ENCODE measurements around the gene BTNL9. TPM values are rescaled to one million over a fixed set of nuclear protein-coding genes. Genes with fewer than 3 reads are reported as not detected.
A peak's percentile ranks its signal among the peaks of the same experiment; 100 is the strongest.
"Not testable (repeated sequence)": the region's sequence is repeated elsewhere in the genome, so short reads cannot be mapped to it uniquely, and the experiment has no call there.

Gene BTNL9
- polyA plus RNA-seq, 4 donors: 4.2 to 10.0 (median 7.4) TPM

DNA sequence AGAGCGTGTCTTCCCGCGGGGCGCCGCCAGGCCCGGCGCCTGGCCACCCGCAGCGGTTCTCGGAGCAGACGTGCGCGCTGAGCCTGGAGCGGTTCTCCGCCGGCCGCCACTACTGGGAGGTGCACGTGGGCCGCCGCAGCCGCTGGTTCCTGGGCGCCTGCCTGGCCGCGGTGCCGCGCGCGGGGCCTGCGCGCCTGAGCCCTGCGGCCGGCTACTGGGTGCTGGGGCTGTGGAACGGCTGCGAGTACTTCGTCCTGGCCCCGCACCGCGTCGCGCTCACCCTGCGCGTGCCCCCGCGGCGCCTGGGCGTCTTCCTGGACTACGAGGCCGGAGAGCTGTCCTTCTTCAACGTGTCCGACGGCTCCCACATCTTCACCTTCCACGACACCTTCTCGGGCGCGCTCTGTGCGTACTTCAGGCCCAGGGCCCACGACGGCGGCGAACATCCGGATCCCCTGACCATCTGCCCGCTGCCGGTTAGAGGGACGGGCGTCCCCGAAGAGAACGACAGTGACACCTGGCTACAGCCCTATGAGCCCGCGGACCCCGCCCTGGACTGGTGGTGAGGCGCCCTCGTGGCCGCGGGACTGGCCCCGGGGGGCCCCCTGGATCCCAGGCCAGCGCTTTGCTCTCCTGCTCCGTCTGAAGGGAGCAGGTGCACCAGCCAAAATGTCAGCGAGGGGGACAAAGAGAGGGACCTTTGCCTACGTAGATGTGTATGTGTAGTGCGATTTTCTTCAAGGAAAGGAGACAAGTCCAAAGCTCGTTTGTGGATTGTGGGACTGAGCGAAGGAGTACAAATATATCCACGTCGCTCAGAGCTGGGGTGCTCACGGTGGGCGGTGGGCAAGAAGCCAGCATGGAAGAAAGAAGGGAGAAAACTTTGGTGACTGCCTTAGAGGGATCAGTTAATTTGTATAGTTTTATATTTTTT, 19.5 kb downstream of the BTNL9 start:
- no peak for DNase-seq (ENCODE audit: low read depth in 4 of 4, low spot score in 3 of 4)

GRCh38 chr5:181060231-181060590, 20.1 kb downstream of the BTNL9 start:
- DNase-seq (ENCODE audit: low read depth in 4 of 4, low spot score in 3 of 4): no peak

GRCh38 chr5:181060924-181061323, 20.9 kb downstream of the BTNL9 start:
- DNase-seq (ENCODE audit: low read depth in 4 of 4, low spot score in 3 of 4): no peak

DNA sequence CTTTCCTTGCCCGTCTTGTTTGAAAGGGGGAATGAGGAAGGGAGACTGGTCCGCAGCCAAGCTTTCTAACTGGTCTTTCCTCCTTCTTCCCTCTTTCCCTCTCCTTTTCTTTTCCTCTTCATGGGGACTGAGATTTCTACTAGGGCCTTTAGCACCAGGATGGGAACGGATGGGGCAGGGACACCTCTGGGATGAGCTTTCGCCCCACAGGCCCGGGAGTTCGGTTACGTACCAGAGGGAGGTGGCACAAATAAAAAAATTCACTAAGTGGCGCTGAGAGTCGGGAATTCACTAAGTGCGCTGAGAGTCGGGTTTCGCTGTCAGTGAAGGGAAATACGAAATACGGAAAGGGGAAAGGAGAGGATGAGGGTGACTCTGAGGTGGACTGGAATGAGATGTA, 21.6 kb downstream of the BTNL9 start:
- no peak for DNase-seq (ENCODE audit: low read depth in 4 of 4, low spot score in 3 of 4)

GRCh38 chr5:181062631-181063030, 22.6 kb downstream of the BTNL9 start:
- DNase-seq (ENCODE audit: low read depth in 4 of 4, low spot score in 3 of 4): no peak

- DNase-seq (ENCODE audit: low read depth in 4 of 4, low spot score in 3 of 4): no peak
Observed at GRCh38 chr5:181063514-181063913, 23.4 kb downstream of the BTNL9 start.

DNA sequence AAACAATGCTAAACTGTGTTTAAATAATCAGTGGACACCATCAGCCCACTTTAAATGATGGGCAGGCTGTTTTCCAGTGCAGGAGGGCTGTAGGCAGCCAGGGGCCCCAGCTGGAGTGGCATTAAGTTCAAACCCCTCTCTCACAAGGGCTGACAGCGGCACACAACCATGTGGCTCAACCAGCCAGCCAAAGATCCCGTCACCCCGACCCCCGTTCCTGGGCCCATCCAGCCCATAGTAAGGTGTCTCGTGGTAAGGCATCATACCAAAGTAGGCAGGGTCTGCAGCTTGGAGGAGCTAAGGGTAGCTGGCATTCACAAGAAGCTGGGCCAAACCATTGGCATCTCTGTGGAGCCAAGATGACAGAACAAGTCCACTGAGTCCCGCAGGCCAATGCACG, 24.9 kb downstream of the BTNL9 start:
- no peak for DNase-seq (ENCODE audit: low read depth in 4 of 4, low spot score in 3 of 4)

GRCh38 chr5:181069767-181070491, 29.9 kb downstream of the BTNL9 start:
- no peak for DNase-seq (ENCODE audit: low read depth in 4 of 4, low spot score in 3 of 4)

GRCh38 chr5:181070523-181070922, 30.5 kb downstream of the BTNL9 start:
- DNase-seq (ENCODE audit: low read depth in 4 of 4, low spot score in 3 of 4): no peak

- DNase-seq (ENCODE audit: low read depth in 4 of 4, low spot score in 3 of 4): no peak
Observed at GRCh38 chr5:181071257-181071656, 31.2 kb downstream of the BTNL9 start.

GRCh38 chr5:181076920-181077319, 36.9 kb downstream of the BTNL9 start:
- DNase-seq (ENCODE audit: low read depth in 4 of 4, low spot score in 3 of 4): no peak

- no peak for DNase-seq (ENCODE audit: low read depth in 4 of 4, low spot score in 3 of 4)
Observed at GRCh38 chr5:181081989-181082388, 41.9 kb downstream of the BTNL9 start.

DNA sequence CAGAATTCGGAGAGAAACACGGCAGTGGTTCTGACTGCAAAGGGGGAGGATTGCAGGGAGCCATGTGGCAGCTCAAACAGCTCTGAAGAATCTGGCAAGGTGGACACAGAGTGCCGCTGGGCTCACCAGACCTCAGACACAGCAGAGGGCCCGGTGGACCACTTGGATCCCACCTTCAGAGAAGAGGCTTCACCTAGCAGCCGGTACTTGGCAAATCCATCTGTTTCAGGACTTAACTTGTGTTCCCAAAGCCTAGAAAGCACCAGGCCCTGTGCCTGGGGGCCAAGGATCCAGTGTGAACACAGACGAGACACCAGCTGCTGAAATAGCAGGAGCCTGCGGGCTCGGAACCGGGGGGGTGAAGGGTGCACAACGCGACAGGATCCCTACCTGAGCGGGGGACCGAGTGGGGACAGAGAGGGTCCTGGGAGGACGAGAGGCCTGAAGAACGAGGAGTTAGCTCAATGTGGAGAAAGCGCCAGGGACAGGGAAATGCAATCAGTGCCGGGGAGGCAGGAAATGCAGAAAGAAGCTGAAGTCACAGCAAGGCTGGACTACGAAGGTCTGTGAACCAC, 44.6 kb downstream of the BTNL9 start:
- DNase-seq (ENCODE audit: low read depth in 4 of 4, low spot score in 3 of 4): no peak

DNA sequence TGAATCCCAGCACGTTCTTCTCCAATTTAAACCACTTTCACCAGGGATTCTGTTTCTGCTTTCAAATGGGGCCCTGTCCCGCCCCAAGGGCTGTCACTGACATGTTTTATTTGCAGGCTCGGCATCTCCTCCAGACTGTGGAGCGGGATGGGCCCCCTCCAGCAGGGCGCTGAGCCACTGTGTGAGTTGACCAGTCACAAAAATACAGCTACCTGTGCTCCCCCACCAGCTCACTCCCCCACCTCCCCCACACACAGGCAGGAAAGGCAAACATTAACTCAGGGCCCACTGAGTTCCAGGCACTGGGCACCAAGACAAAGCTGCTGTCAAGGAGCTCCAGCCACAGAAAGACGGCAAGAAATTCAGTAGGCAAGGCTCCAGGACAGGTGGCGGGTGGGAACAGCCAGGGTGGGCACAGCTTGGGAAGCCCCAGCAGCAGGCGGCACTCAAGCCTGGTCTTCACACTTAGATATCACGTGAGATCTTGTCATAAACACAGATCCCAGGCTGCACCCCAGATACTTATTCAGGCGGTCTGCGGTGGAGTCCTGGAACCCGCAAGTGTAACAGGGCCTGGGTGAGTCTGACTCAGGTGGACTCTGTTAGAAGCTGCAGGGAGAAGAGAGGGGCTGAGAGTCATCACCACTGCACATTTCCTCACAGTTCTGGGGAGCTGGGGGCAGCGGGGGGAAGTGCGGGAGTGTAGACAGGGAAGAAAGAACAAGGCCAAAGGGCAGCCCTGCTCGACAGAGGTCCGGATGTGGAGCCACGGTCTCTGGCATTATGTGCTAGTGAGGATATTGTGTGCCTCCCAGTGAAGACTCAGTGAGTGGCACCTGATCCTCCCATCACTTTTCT, 46.2 kb downstream of the BTNL9 start:
- peak in 2 of 4 donors; percentile 41 to 49 for DNase-seq (ENCODE audit: low read depth in 4 of 4, low spot score in 3 of 4)

DNA sequence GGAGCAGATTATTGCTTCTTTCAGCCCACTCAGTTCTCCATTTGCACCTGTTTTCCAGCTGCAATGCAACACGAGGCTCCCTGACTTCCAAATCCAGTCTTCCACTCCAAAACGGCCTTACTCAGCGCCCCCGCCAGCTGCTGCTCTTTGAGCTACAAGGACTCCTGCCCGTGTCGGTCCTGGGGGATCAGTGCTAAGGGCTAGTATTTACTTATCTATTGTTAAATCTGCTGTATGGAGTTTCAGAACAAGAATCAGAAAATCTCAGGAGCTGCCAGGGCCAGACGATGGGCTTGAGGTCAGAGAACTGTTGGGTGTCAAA, 46.8 kb downstream of the BTNL9 start:
- no peak for DNase-seq (ENCODE audit: low read depth in 4 of 4, low spot score in 3 of 4)

GRCh38 chr5:181087309-181087708, 47.2 kb downstream of the BTNL9 start:
- DNase-seq (ENCODE audit: low read depth in 4 of 4, low spot score in 3 of 4): no peak

DNA sequence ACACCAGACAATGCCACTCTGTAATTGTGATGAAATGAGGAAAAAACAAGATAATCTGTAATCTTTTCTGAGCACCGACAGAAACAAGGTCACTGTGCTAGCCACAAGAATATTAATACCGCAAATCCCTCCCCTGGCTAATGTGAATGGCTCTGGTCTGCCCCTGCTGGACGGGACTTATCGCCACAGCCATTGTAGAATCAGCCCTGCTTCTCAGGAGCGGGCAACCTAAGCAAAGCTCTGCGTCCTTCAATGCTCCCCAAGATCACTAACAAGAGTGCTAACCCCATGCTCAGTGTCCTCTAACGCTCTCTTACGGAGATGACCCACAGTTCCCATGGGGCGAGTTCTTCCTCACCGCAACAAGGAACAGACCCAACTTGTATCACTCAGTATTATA, 48.2 kb downstream of the BTNL9 start:
- DNase-seq (ENCODE audit: low read depth in 4 of 4, low spot score in 3 of 4): no peak

DNA sequence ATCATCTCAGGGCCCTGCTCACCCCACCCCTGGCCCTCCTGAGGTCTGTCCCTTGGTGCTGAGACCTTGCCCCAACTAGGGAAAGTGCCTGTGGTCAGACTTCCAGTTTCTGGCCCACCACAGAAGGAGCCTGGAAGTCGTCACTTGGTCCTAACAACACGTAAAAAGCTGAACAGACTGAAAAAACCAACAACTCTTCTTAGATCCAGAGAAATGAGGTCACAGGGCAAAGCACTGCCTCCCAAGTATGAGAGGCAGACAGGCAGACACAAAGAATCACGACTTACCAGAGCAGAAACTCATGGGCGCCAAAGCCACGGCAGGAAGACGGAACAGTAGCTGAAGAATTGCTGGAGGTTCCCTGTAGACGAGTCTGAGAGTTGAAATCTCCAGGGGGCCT, 52.4 kb downstream of the BTNL9 start:
- no peak for DNase-seq (ENCODE audit: low read depth in 4 of 4, low spot score in 3 of 4)

DNA sequence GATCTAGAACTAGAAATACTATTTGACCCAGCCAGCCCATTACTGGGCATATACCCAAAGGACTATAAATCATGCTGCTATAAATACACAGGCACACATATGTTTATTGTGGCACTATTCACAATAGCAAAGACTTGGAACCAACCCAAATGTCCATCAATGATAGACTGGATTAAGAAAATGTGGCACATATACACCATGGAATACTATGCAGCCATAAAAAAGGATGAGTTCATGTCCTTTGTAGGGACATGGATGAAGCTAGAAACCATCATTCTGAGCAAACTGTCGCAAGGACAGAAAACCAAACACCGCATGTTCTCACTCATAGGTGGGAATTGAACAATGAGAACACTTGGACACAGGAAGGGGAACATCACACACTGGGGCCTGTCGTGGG, 55.1 kb downstream of the BTNL9 start:
- DNase-seq (ENCODE audit: low read depth in 4 of 4, low spot score in 3 of 4): not testable (repeated sequence)

DNA sequence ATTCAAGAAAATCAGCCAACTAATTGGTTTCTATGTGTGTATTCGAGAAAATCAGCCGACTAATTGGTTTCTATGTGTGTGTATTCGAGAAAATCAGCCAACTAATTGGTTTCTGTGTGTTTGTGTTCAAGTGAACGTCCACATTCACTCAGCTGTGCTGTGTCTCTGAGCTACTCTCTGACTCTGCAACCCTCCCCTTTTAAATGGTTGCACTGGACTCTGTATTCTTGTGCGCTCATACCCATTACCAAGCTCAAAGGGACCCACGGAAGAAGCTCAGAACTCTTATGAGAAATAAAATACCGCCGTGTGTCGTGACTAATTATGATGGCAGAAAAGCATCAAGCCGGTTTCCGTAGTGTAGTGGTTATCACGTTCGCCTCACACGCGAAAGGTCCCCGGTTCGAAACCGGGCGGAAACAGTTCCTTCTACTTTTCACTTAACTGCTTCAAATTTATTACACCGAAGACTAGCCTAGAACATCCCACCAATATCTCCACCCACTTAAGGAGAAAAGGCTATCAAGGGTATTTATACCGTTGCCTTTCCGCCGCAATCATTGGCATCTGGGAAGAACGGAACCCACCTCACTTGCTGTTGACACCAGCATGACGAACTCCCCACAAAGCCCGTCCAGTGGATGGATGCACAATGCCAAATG, 56.8 kb downstream of the BTNL9 start:
- not testable (repeated sequence) for DNase-seq (ENCODE audit: low read depth in 4 of 4, low spot score in 3 of 4)

Measured in left renal pelvis (tissue), 4 donors.